Measurements from ENCODE around the gene TENT5C. TPM values are rescaled to one million over a fixed set of nuclear protein-coding genes. Genes with fewer than 3 reads are reported as not detected.

Gene TENT5C
- total and polyA plus RNA-seq, 9 of the 15 experiments (the other 6 are each of a cell fraction or from before 2014, with no cell fraction given), result 1.8 to 7.7 (median 4.0) TPM

GRCh38 chr1:117606649-117607430 is 992 bp downstream of the TENT5C start (continued):
- TF ChIP-seq PRDM10 (IDR thresholded peaks at IDR 0.05; ENCODE audit: partially characterized antibody) (no peak), ATF7 (IDR thresholded peaks at IDR 0.05) (peak; percentile 33; the same call in 1 of the 2 replicates), MTF1 (CRISPR knock-in tag; IDR thresholded peaks at IDR 0.05; ENCODE audit: borderline replicate concordance) (no peak), TEAD4 (IDR thresholded peaks at IDR 0.05; ENCODE audit: low read length) (no peak; the same call in none of the 2 replicates), TEAD4 (CRISPR knock-in tag; IDR thresholded peaks at IDR 0.05; ENCODE audit: borderline replicate concordance) (no peak), FOXJ2 (tag; IDR thresholded peaks at IDR 0.05) (no peak), POLR2G (IDR thresholded peaks at IDR 0.05; ENCODE audit: low read depth, low read length) (no peak), ZNF134 (CRISPR knock-in tag; conservative IDR thresholded peaks at IDR 0.05) (no peak), TAF7 (tag; IDR thresholded peaks at IDR 0.05) (no peak), ZNF699 (CRISPR knock-in tag; IDR thresholded peaks at IDR 0.05; ENCODE audit: insufficient replicate concordance) (no peak), ZNF41 (CRISPR knock-in tag; conservative IDR thresholded peaks at IDR 0.05) (no peak), ETS2 (tag; IDR thresholded peaks at IDR 0.05; ENCODE audit: borderline replicate concordance, poor library complexity, severe bottlenecking) (no peak), RUNX1 (IDR thresholded peaks at IDR 0.05; ENCODE audit: low read depth) (no peak), KLF16 (IDR thresholded peaks at IDR 0.05) (no peak), RCOR1 (IDR thresholded peaks at IDR 0.05; ENCODE audit: borderline replicate concordance in 1 of 2, low read depth in 2 of 2, low read length in 2 of 2) (peak in 1 of 2 experiments; percentile 46; a peak in 1 of 4 replicates), SMAD1 (IDR thresholded peaks at IDR 0.05; ENCODE audit: low read depth, low read length, partially characterized antibody) (no peak), PHB2 (IDR thresholded peaks at IDR 0.05; ENCODE audit: low read depth) (no peak), HDAC3 (IDR thresholded peaks at IDR 0.05; ENCODE audit: borderline replicate concordance, partially characterized antibody) (no peak), CBFB (CRISPR knock-in tag; IDR thresholded peaks at IDR 0.05) (no peak), ZBTB34 (CRISPR knock-in tag; IDR thresholded peaks at IDR 0.05) (no peak), PRPF4 (IDR thresholded peaks at IDR 0.05; ENCODE audit: insufficient read depth, low read depth, low read length, poor library complexity, severe bottlenecking) (no peak), HDAC6 (IDR thresholded peaks at IDR 0.05; ENCODE audit: low read depth, low read length) (no peak), DDX20 (tag; IDR thresholded peaks at IDR 0.05; ENCODE audit: low read depth) (no peak), CAMTA2 (CRISPR knock-in tag; conservative IDR thresholded peaks at IDR 0.05) (no peak), EP400 (IDR thresholded peaks at IDR 0.05) (no peak), CHD2 (IDR thresholded peaks at IDR 0.05; ENCODE audit: low read depth, low read length) (no peak)

Measured in K562 (cell line).